ENCODE results near the gene NELL2.
"Not testable (repeated sequence)": the region's sequence is repeated elsewhere in the genome, so short reads cannot be mapped to it uniquely, and the experiment has no call there.

The NELL2 gene

DNA sequence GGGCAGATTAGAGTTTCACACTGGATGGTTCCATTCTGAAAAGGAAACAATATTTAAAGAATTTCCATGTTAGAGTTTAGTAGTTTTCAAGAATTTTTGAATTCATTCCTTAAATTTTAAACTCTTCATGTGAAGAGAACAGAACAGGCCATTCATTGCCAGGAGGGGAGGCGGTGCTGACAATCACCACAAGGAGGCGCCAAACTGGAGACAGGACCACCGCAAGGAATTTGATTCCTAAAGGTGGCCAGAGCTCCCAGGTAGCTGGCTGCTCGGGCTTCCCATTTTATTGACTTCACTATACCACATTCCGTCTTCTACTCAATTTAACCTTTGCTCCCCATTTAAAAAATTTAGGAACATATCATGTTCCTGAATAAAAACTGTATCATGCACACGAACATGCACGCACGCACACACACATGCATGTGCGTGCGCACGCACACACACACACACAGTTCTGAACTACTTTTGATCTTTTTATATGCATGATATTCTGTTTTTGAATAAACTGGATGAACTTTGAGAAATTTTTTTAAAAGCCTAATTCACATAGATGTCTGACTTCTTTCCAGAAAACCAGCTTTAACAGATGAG, 101.2 kb downstream of the NELL2 start:
- DNase-seq: no peak

GRCh38 chr12:44771485-44772021, 104.6 kb downstream of the NELL2 start:
- no peak for DNase-seq

- no peak for DNase-seq
Measured at GRCh38 chr12:44765796-44766195, 110.3 kb downstream of the NELL2 start.

GRCh38 chr12:44763021-44763420, 113.1 kb downstream of the NELL2 start:
- no peak for DNase-seq

DNA sequence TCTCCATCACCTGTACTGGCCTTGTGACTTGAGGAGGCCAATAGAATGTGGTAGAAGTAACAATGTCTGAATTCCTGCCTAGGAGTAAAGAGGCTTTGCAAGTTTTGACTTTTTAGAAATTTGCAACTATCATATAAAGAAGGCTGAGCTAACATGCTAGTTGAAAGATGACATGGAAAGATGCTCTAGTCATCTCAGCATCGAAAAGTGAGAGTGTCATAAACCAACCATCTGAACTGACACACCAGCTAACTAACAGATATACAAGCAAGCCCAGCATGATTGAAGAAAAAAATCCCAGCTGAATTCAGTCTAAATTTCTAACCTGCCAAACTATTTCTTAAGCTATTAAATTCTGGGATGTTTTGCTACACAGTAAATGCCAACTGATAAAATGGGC, 116.8 kb downstream of the NELL2 start:
- no peak for DNase-seq

- no peak for DNase-seq
Measured at GRCh38 chr12:44750468-44750867, 125.6 kb downstream of the NELL2 start.

DNA sequence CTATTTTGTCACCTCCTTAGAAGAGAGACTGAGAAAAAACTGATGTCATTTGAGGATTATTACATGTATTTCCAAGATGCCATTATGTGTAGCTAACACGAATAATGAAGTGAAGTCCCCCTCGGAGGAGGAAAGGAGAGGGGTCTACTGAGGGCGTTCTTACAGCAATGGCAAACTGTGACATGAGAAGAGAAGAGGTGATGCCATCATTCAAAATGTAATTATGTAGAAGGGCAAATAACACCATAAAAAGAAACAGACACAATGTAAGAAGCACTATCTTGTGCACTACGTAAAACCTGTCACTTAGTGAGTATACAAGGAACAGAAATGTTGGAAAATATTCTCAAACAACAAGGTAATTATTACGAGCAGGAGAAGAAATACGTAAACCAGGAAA, 126.5 kb downstream of the NELL2 start:
- DNase-seq: no peak

GRCh38 chr12:44748950-44749468, 127.1 kb downstream of the NELL2 start:
- no peak for DNase-seq

DNA sequence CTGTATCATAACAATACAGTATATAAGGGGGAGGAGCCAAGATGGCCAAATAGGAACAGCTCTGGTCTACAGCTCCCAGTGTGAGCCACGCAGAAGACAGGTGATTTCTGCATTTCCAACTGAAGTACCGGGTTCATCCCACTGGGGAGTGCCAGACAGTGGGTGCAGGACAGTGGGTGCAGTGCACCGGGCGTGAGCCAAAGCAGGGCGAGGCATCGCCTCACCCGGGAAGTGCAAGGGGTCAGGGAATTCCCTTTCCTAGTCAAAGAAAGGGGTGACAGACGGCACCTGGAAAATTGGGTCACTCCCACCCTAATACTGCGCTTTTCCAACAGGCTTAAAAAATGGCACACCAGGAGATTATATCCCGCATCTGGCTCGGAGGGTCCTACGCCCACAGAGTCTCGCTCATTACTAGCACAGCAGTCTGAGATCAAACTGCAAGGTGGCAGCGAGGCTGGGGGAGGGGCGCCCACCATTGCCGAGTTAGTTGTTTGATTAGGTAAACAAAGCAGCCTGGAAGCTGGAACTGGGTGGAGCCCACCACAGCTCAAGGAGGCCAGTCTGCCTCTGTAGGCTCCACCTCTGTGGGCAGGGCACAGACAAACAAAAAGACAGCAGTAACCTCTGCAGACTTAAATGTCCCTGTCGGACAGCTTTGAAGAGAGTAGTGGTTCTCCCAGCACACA, 134.7 kb downstream of the NELL2 start:
- not testable (repeated sequence) for DNase-seq

GRCh38 chr12:44738051-44738450, 138.1 kb downstream of the NELL2 start:
- DNase-seq: no peak

DNA sequence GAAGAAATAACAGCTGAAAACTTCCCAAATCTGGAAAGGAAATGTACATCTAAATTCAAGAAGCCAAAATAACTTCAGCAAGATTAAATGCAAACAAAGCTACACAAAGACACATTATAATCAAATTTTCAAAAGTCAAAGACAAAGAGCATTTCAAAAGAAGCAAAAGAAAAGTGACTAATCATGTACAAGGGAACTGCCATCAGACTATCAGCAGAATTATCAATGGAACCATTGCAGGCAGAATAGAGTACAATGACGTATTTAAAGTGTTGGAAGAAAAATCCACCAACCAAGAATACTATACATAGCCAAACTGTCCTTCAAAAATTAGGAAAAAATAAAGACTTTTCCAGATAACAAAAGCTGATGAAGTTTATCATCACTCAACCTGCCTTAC, 147.5 kb downstream of the NELL2 start:
- DNase-seq: no peak

GRCh38 chr12:44720265-44720664, 155.8 kb downstream of the NELL2 start:
- no peak for DNase-seq

GRCh38 chr12:44717612-44718011, 158.5 kb downstream of the NELL2 start:
- DNase-seq: no peak

DNA sequence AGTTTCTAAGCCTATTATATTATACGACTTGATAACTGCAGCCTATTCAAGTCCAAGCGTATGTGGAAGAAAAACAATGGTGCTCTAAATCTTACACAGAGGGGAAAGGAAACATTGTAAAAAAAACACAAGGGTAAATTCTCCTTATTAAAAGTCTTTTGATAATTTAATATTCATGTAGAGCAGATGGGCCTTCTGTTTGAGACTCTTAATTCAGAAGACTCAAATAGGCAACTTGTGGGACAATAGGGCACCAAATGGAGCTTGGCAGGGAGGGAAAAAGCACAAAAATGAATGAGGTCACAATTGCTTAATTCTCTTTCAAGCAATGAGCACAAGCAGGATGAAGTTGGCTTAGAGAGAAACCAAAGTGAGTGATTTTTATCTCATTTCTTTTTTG, 159.4 kb downstream of the NELL2 start:
- no peak for DNase-seq

GRCh38 chr12:44711736-44712135, 164.4 kb downstream of the NELL2 start:
- no peak for DNase-seq

GRCh38 chr12:44709166-44709565, 166.9 kb downstream of the NELL2 start:
- no peak for DNase-seq

DNA sequence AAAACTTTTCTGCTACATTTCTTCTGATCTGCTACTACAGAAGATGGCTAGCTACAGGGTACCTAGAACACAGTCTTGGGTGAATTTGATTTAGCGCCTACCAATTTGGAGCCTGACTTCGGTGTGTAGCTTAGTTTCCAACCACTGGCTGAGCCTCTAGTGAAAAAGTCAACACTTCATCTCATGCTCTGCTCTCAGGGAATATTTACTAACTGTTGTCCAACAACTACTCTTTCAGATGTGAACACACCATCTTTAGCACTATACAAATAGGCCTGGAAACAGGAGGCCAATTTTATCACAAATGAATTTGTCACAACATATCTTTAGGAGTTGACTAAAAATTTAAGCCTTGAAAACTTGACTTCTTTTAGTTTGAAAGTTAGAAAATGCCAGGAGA, 167.9 kb downstream of the NELL2 start:
- no peak for DNase-seq

- DNase-seq: no peak
Measured at GRCh38 chr12:44703182-44703910, 172.8 kb downstream of the NELL2 start.

DNA sequence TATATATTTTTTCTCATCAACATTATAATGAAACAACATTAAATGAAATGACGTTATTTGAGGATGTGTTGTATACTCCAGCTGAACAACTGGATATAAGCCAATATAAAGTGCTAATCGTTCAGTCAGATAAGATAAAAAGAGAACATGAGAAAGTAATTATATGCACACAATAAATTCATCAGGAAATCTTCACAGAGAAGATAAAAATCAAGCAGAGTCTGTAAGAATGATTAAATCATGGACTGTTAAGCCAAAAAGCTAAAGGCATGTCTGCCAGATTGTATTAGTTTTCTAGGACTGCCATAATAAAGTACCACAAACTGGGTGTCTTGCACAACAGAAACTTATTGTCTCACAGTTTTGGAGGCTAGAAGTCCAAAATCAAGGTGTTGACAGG, 178.6 kb downstream of the NELL2 start:
- no peak for DNase-seq

- DNase-seq: no peak
Measured at GRCh38 chr12:44696542-44696941, 179.6 kb downstream of the NELL2 start.

DNA sequence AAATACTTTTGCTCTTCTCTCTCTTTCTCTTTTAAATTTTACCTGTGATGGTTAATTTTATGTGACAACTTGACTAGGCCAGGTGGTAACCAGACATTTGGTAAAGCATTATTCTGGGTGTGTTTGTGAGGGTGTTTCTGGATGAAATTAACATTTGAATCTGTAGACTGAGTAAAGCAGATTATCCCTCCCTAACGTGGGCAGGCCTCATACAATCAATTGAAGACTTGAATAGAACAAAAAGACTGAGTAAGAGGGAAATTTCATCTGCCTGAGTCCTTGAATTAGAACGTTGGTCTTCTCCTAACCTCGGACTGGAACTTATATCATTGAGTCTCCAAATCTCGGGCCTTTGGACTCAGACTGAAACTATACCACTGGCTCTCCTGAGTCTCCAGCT, 182.1 kb downstream of the NELL2 start:
- DNase-seq: no peak

DNA sequence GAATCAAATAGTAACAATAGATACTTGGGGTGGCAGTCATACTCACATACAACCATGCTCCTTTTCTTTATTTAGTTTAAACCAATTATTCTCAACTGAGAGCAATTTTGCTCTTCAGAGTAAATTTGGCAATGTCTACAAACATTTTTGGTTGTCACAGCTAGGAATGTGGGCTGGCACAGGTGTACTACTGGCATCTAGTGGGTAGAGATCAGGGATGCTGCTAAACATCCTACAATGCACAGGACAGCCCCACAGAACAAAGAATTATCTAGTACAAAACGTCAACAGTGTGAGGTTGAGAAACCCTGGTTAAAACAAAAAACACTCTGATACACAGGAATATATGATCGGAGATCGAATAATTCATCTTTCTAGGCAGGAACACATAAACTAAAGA, 186.5 kb downstream of the NELL2 start:
- no peak for DNase-seq

GRCh38 chr12:44686821-44687432, 189.2 kb downstream of the NELL2 start:
- DNase-seq: not testable (repeated sequence)

Data from DMS79 treated with DMSO at 0.1 percent for 48 hours (cell line).